Activated B cell treated with CpG ODN at 0.5 μM for 24 hours (primary cell): ENCODE results near the gene AIF1. TPM values are rescaled to one million over a fixed set of nuclear protein-coding genes. Genes with fewer than 3 reads are reported as not detected.
A peak's percentile ranks its signal among the peaks of the same experiment; 100 is the strongest.

Experiments used
- ATAC-seq: fragments of 200-7000 bp; cut with Tn5 transposase; one replicate; pipeline ENCODE4 v1.10.0; 2021; ENCODE audit warnings: low read depth, mild to moderate bottlenecking, moderate library complexity
- CTCF ChIA-PET: fragments of 350-600 bp; sonication (Branson Sonifier 250); formaldehyde crosslinking; loops from one replicate; lab custom pipeline; 2021; ENCODE audit warnings: antibody characterized with exemption; lab: Charles Lee
- POLR2A ChIA-PET: fragments of 350-600 bp; sonication (Branson Sonifier 250); formaldehyde crosslinking; loops from one replicate; lab custom pipeline; 2021; ENCODE audit warnings: antibody characterized with exemption; lab: Charles Lee
- DNase-seq: peaks from one replicate; pipeline ENCODE4 v3.0.0; 2022
- H3K27ac Mint-ChIP-seq: one replicate; pipeline ENCODE4 v1.8.0; 2020; ENCODE audit warnings: mixed read lengths
- H3K27me3 Mint-ChIP-seq: one replicate; pipeline ENCODE4 v1.8.0; 2021; ENCODE audit warnings: mixed read lengths
- H3K36me3 Mint-ChIP-seq: one replicate; pipeline ENCODE4 v1.8.0; 2021; ENCODE audit warnings: low read depth, mixed read lengths
- H3K4me1 Mint-ChIP-seq: one replicate; pipeline ENCODE4 v1.8.0; 2021; ENCODE audit warnings: mixed read lengths
- H3K4me3 Mint-ChIP-seq: one replicate; pipeline ENCODE4 v1.8.0; 2020; ENCODE audit warnings: mild to moderate bottlenecking, mixed read lengths
- H3K9me3 Mint-ChIP-seq: one replicate; pipeline ENCODE4 v1.8.0; 2020; ENCODE audit warnings: mixed read lengths
- CTCF ChIP-seq: fragments of 200-600 bp; IDR thresholded peaks from one replicate; pipeline ENCODE4 v1.8.0; 2022; ENCODE audit warnings: antibody characterized with exemption, mild to moderate bottlenecking
- intact Hi-C: fragments of 100-400 bp; cut with micrococcal nuclease; formaldehyde crosslinking; loops from one replicate; pipeline ENCODE4 v1.15.1; 2024
- total RNA-seq: library from RNA; stranded (reverse); gene quantifications from 2 replicates; pipeline ENCODE4 v1.2.3, GENCODE V29; 2022

The AIF1 gene
- total RNA-seq, 1 donor from 2014 or later, result 2.0 TPM

DNA sequence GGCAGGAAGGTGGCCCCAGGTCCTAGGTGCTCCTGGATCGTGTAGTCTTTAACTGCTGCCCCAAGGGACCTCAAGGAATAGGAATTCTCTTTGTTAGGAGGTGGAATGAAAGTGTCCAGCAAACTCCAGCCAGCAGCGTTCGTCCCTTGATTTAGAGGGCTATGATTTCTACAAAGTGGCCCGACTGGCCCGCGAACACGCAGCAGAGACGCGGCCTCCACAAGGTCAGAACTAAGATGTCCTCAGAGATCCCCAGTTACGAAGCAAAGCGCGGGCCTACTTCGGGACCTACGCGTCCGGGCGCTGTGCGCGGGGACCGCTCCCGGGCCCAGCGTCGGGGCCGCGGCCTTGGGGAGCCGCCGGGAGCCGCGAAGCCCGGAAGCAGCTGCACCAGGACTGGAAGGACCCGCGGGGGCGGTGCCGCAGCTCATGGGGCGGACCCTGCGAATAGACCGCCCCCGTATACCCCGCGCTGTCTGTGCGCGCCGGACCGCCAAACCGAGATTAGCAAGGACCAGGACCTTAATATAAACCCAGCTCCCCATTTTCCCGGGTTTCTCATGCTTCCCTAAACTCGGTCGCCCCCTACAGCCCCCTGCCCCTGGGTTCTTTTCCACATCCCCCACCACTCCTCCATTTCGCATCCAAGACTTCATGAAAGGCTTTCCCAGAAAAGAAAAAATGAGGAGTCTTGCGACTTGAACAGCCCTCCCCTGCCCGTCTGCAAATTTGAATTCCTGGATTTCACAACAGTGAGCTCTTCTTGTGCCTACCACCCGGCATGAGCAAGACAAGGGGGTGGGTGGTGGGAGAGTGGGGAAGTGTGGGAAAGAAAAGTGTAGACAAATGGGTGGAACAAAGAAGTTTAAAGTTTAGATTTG, 45.6 kb downstream of the AIF1 start, which contains the start of gene C6orf47:
Gene C6orf47, minus strand, starts transcription at position 398 of the 881 bp plus-strand sequence. CDS start 831 bp downstream, outside the sequence.
- Mint-ChIP-seq H3K27me3 (no peaks in the 10 kb centered on the region), H3K4me3 (peak within 1 kb of the TSS; percentile 88), H3K9me3 (no peaks in the 10 kb centered on the region), H3K27ac (peak within 1 kb of the TSS; percentile 85), H3K36me3 (peaks cover 64% of the 10 kb centered on the region), H3K4me1 (peaks cover 75% of the 10 kb centered on the region)
- no peak for TF ChIP-seq CTCF
- ChIA-PET CTCF (interaction anchor here (0.7 kb wide), 1 partner anchor 169 kb away, joined by 3 read pairs; no protein-coding TSS in a partner anchor), POLR2A (interaction anchor here (0.6 to 6.2 kb wide), 28 partner anchors 7 to 1283 kb away, joined by 3 to 188 read pairs (median 4); partner anchors contain the start of genes ABHD16A, APOM, ATP6V1G2 and BAG6)
- DNase-seq, result peak; percentile 77
- peak; percentile 68 for ATAC-seq
- intact Hi-C loops, result loop anchor here (1.0 to 10.0 kb wide), 3 partner anchors 8 to 514 kb away; partner anchors contain the start of genes AGPAT1, BAG6 and RNF5

DNA sequence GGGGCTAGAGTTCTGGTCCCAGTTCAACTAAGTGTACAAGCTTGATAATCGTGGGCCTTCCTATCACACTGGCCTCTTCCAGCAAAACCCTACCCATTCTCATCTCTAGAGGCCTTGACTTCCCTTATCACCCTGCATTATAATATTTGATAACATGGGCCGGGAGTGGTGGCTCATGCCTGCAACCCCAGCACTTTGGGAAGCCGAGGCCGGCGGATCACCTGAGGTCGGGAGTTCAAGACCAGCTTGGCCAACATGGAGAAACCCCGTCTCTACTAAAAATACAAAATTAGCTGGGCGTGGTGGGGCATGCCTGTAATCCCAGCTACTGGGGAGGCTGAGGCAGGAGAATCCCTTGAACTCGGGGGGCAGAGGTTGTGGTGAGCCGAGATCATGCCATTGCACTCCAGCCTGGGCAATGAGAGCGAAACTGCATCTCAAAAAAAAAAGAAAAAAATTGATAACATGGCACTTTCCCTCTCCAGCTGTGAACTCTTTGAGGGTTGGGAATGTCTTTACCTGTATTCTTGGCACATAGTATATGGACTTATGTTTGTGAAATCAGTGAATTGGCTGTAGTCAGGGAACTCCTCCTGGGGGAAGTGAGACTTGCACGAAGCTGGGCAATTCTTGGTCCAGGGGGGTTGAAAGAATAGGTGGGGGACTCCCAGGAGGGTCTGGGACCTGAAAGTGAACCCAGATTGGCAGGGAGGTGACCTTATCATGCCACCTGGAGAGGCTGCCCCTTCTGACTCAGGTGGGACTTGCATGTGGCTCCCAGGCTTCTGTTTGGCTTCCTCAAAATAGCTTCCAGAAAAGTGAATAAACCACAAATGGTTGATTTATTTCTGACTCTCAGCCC, 46.5 kb downstream of the AIF1 start:
- ChIA-PET POLR2A (interaction anchor here (0.6 to 6.2 kb wide), 23 partner anchors 8 to 1282 kb away, joined by 3 to 188 read pairs (median 4); partner anchors contain the start of genes ABHD16A, APOM, ATP6V1G2 and BAG6), CTCF (interaction anchor here (0.8 to 2.2 kb wide), 2 partner anchors 10 to 19 kb away, joined by 3 to 7 read pairs; partner anchors contain the start of gene BAG6)
- no peak for DNase-seq
- intact Hi-C loops, result loop anchor here (10.0 kb wide), 1 partner anchor 513 kb away; the partner anchor contains the start of genes AGPAT1 and RNF5
- Mint-ChIP-seq H3K9me3 (no peaks in the 10 kb centered on the region), H3K36me3 (peaks cover 63% of the 10 kb centered on the region), H3K4me3 (peak overlapping the region; percentile 88), H3K4me1 (peaks cover 76% of the 10 kb centered on the region), H3K27me3 (no peaks in the 10 kb centered on the region), H3K27ac (peak overlapping the region; percentile 72)
- no peak for ATAC-seq
- TF ChIP-seq CTCF, result no peak

GRCh38 chr6:31662124-31662723, 47.2 kb downstream of the AIF1 start:
- ATAC-seq, result no peak
- Mint-ChIP-seq H3K27me3 (no peaks in the 10 kb centered on the region), H3K36me3 (peaks cover 63% of the 10 kb centered on the region), H3K4me3 (peak overlapping the region; percentile 61), H3K9me3 (no peaks in the 10 kb centered on the region), H3K27ac (peak overlapping the region; percentile 46), H3K4me1 (peaks cover 81% of the 10 kb centered on the region)
- no peak for TF ChIP-seq CTCF
- no peak for DNase-seq
- intact Hi-C loops, result loop anchor here (10.0 kb wide), 1 partner anchor 513 kb away; the partner anchor contains the start of genes AGPAT1 and RNF5
- POLR2A ChIA-PET, result interaction anchor here (0.6 to 6.2 kb wide), 8 partner anchors 9 to 1656 kb away, joined by 3 to 188 read pairs (median 7); partner anchors contain the start of genes ABHD16A, APOM, BAG6 and TAP2
- CTCF ChIA-PET, result interaction anchor here (0.8 to 2.2 kb wide), 2 partner anchors 10 to 18 kb away, joined by 3 to 7 read pairs; partner anchors contain the start of gene BAG6

DNA sequence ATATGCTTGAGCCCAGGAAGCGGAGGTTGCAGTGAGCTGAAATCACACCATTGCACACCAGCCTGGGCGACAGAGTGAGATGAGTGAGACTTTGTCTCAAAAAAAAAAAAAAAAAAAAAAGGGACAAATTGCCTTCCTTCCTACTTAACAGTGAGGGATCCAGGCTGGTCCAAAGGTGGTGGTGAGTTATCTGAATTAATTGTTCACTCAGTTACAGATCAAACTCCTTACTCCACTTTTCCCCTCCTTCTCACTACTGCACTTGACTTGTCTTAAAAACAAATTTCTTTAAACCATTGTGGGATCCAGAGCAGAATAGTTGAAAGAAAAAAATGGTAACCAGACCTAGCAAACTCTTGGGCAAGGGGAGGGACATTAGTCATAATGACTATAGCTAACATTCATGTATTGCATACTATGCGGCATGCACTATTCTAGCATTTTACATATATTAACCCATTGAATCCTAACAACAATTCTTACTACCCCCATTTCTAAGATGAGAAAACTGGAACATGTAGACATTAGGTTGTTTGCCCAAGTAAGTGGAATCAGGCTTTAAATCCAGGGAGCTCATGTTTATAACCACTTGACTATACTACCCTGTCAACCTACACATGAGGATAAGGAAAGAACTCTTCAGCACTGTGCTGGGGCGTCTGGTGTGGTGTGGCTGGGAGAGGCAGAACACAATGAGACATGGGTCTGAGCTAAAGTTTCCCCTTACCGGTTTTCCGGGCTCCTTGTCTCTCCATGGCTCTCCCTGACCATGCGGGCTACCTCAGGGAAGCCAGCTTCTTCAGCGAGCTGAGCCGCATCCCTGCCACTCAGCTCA, 48.3 kb downstream of the AIF1 start:
- DNase-seq (no peak), ATAC-seq (no peak)
- peak overlapping the region; percentile 95 for H3K27ac Mint-ChIP-seq
- TF ChIP-seq CTCF, result no peak
- no peaks in the 10 kb centered on the region for H3K9me3 Mint-ChIP-seq
- intact Hi-C loops, result loop anchor here (10.0 kb wide), 1 partner anchor 511 kb away; the partner anchor contains the start of genes AGPAT1 and RNF5
- ChIA-PET POLR2A (interaction anchor here (0.6 to 6.2 kb wide), 16 partner anchors 10 to 1655 kb away, joined by 3 to 188 read pairs (median 5); partner anchors contain the start of genes ABHD16A, APOM, BAG6 and DDX39B), CTCF (interaction anchor here (0.9 to 2.2 kb wide), 3 partner anchors 11 to 169 kb away, joined by 3 to 7 read pairs (median 5); partner anchors contain the start of gene BAG6)
- peak overlapping the region; percentile 96 for H3K4me3 Mint-ChIP-seq
- H3K36me3 Mint-ChIP-seq, result peaks cover 64% of the 10 kb centered on the region
- peaks cover 80% of the 10 kb centered on the region for H3K4me1 Mint-ChIP-seq
- H3K27me3 Mint-ChIP-seq, result no peaks in the 10 kb centered on the region
